H1 (cell line): ENCODE results near the gene FRMD4A. TPM values are rescaled to one million over a fixed set of nuclear protein-coding genes. Genes with fewer than 3 reads are reported as not detected.

Source experiments
- RFX5 ChIP-seq: IDR thresholded peaks from 2 replicates; pipeline ENCODE4 v1.6.1; 2011; ENCODE audit warnings: low read depth, low read length, improper control_type of control experiment, borderline replicate concordance
- polyA plus RNA-seq, 7 experiments: library from polyadenylated mRNA; depleted of rRNA in 3 of 7; stranded (reverse) in 5 of 7; unstranded in 2 of 7; fragments of >200 nt in 5 of 7; fragments of 200-250 nt in 2 of 7; gene quantifications; 1 replicate in 5 of 7; 2 replicates in 1 of 7; 4 replicates in 1 of 7; pipeline versions ENCODE4 v1.2.1 to v1.2.3, GENCODE V29; 2011 to 2013; ENCODE audit warnings: missing spikeins in 2 of 7, mixed read lengths in 2 of 7
- total RNA-seq: library from RNA; stranded (reverse); fragmentation: NEBNext Ultra II Directional; extraction: Animal tissue kit (Norgen Biotek cat#: 25700); gene quantifications from 2 replicates; pipeline ENCODE4 v1.2.1, GENCODE V29; 2021
- TF ChIP-seq, protein P1 (sequence below): IDR thresholded peaks from 2 replicates; pipeline ENCODE4 v1.6.1; 2011; ENCODE audit warnings: low read length, improper control_type of control experiment

FRMD4A gene
- total and polyA plus RNA-seq, 2 of the 8 experiments (the other 6 are each of a cell fraction or from before 2014, with no cell fraction given), result 38.6 to 39.6 TPM

GRCh38 chr10:14151571-14151970, 179.2 kb downstream of the FRMD4A start (continued):
- no peak for TF ChIP-seq RFX5
- TF ChIP-seq, protein P1, sequence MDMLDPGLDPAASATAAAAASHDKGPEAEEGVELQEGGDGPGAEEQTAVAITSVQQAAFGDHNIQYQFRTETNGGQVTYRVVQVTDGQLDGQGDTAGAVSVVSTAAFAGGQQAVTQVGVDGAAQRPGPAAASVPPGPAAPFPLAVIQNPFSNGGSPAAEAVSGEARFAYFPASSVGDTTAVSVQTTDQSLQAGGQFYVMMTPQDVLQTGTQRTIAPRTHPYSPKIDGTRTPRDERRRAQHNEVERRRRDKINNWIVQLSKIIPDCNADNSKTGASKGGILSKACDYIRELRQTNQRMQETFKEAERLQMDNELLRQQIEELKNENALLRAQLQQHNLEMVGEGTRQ, result no peak
- TF ChIP-seq, all 59 proteins: peak for 0
